IMR-90 (cell line): ENCODE data around the gene PDS5A. TPM values are rescaled to one million over a fixed set of nuclear protein-coding genes. Genes with fewer than 3 reads are reported as not detected.

Experiments used
- MXI1 ChIP-seq: IDR thresholded peaks from 2 replicates; pipeline ENCODE4 v1.6.1; 2012; ENCODE audit warnings: low read depth, mild to moderate bottlenecking, low read length, moderate library complexity, borderline replicate concordance
- polyA plus RNA-seq, 3 experiments: library from polyadenylated mRNA; depleted of rRNA; stranded (reverse); fragments of >200 nt; gene quantifications; 2 replicates each; pipeline ENCODE4 v1.2.3, GENCODE V29; 2012; ENCODE audit warnings: low replicate concordance in 1 of 3
- total RNA-seq: library from RNA; depleted of rRNA; stranded (reverse); fragments of >200 nt; gene quantifications from 2 replicates; pipeline ENCODE4 v1.2.3, GENCODE V29; 2012
- TF ChIP-seq, protein P1 (sequence below): fragments of 150-350 bp; IDR thresholded peaks from 2 replicates; pipeline ENCODE4 v1.6.1; 2017; ENCODE audit warnings: mild to moderate bottlenecking, antibody characterized with exemption, low read length, low read depth

The PDS5A gene
- total and polyA plus RNA-seq, 2 of the 4 experiments (the other 2 are of a cell fraction): 16.3 to 33.5 TPM

DNA sequence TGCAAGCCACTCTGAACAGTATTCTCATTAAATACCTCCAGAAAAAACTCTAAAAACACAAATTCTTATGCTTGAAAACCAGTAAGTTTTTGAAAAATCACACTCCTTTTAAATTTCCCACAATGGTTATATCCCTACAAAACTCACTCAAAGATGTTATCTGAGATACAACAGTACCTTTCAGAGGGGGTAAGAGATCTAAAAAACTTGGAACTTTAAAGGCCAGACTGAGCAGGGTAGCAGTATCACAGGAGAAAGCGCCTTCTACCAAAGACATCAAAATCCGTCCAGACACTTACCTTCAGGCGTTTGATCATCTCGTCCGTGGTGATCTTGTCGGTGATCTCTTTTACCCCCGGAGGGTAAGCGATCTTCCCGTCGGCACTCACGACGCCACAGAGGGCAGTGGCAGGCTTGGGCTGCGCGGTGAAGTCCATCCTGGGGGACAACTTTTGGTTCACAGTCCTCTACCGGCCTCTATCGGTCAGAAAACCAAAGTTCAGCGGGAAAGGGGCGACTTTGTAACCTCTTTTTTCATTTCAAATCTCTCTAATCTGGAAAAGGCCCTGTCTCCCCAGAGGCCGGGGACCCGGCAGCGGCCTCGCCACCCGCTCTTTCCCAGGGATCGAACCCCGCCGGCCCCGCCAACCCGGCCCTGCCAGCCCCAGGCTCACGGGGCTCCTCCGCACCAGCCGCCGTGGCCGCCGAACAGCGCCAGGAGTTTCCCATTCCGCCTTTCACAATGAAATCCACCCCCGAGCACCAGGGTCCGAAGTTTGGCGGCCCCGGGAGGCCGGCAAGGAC, 1.4 kb downstream of the PDS5A start (continued):
- TF ChIP-seq, protein P1, sequence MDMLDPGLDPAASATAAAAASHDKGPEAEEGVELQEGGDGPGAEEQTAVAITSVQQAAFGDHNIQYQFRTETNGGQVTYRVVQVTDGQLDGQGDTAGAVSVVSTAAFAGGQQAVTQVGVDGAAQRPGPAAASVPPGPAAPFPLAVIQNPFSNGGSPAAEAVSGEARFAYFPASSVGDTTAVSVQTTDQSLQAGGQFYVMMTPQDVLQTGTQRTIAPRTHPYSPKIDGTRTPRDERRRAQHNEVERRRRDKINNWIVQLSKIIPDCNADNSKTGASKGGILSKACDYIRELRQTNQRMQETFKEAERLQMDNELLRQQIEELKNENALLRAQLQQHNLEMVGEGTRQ: 0 out of 2 replicates have a peak, but pooled peaks have one; percentile 2
- TF ChIP-seq MXI1: no peak
